Mesenchymal stem cell (in vitro differentiated cells and primary cell): ENCODE data around the gene GALNT12.
A peak's percentile ranks its signal among the peaks of the same experiment; 100 is the strongest.

ENCODE experiments used
- DNase-seq: peaks from one replicate; pipeline ENCODE4 v3.0.0-alpha.2; 2013
- H2AFZ ChIP-seq: one replicate; pipeline ENCODE4 v1.6.1; 2013; ENCODE audit warnings: low read depth, mild to moderate bottlenecking, control low read depth, inconsistent platforms, low read length, moderate library complexity
- H2AK5ac ChIP-seq: 2 replicates; pipeline ENCODE4 v1.6.1; 2013; ENCODE audit warnings: low read length, moderate library complexity, mild to moderate bottlenecking, inconsistent platforms; ENCODE audit not compliant: severe bottlenecking
- H2BK120ac ChIP-seq: one replicate; pipeline ENCODE4 v1.6.1; 2013; ENCODE audit warnings: low read depth, mild to moderate bottlenecking, inconsistent platforms, low read length, moderate library complexity
- H2BK12ac ChIP-seq, 2 experiments: one replicate each; pipeline ENCODE4 v1.6.1; 2013; ENCODE audit warnings: inconsistent platforms in 2 of 2, low read length in 2 of 2, mild to moderate bottlenecking in 2 of 2, moderate library complexity in 2 of 2, control low read depth in 1 of 2
- H2BK15ac ChIP-seq: one replicate; pipeline ENCODE4 v1.6.1; 2013; ENCODE audit warnings: mild to moderate bottlenecking, low read depth, inconsistent platforms; ENCODE audit not compliant: poor library complexity, severe bottlenecking
- H2BK5ac ChIP-seq: 2 replicates; pipeline ENCODE4 v1.6.1; 2013; ENCODE audit warnings: low read depth, mild to moderate bottlenecking, low read length, control low read depth, inconsistent platforms; ENCODE audit not compliant: poor library complexity, severe bottlenecking
- H3K14ac ChIP-seq, 2 experiments: one replicate each; pipeline ENCODE4 v1.6.1; 2013; ENCODE audit warnings: inconsistent platforms in 2 of 2, low read length in 2 of 2, control low read depth in 1 of 2, mild to moderate bottlenecking in 1 of 2, moderate library complexity in 1 of 2
- H3K18ac ChIP-seq, 2 experiments: one replicate each; pipeline ENCODE4 v1.6.1; 2013; ENCODE audit warnings: inconsistent platforms in 2 of 2, low read length in 2 of 2, control low read depth in 1 of 2, low read depth in 1 of 2, mild to moderate bottlenecking in 1 of 2
- H3K23ac ChIP-seq, 2 experiments: one replicate each; pipeline ENCODE4 v1.6.1; 2013; ENCODE audit warnings: inconsistent platforms in 2 of 2, low read length in 2 of 2, mild to moderate bottlenecking in 2 of 2, moderate library complexity in 2 of 2, control low read depth in 1 of 2
- H3K27ac ChIP-seq: 2 replicates; pipeline ENCODE4 v1.5.1; 2013; ENCODE audit warnings: mild to moderate bottlenecking, moderate library complexity, low read length, control low read depth, inconsistent platforms; ENCODE audit not compliant: poor library complexity, severe bottlenecking
- H3K27me3 ChIP-seq, 2 experiments: 2 replicates each; pipeline versions ENCODE4 v1.6.1 to v1.7.0; 2013; ENCODE audit warnings: low read length in 2 of 2, mild to moderate bottlenecking in 2 of 2, moderate library complexity in 2 of 2, control low read depth in 1 of 2, inconsistent platforms in 1 of 2; ENCODE audit not compliant: control insufficient read depth in 1 of 2, insufficient read depth in 1 of 2
- H3K36me3 ChIP-seq, 2 experiments: 2 replicates each; pipeline versions ENCODE4 v1.6.1 to v1.7.0; 2013; ENCODE audit warnings: low read length in 2 of 2, control low read depth in 1 of 2, inconsistent platforms in 1 of 2, low read depth in 1 of 2, mild to moderate bottlenecking in 1 of 2; ENCODE audit not compliant: insufficient read depth in 2 of 2, control insufficient read depth in 1 of 2
- H3K4ac ChIP-seq, 2 experiments: one replicate each; pipeline ENCODE4 v1.6.1; 2013; ENCODE audit warnings: inconsistent platforms in 2 of 2, low read length in 2 of 2, mild to moderate bottlenecking in 2 of 2, moderate library complexity in 2 of 2, control low read depth in 1 of 2, low read depth in 1 of 2
- H3K4me1 ChIP-seq: 2 replicates; pipeline ENCODE4 v1.6.1; 2013; ENCODE audit warnings: low read depth, low read length, control low read depth; ENCODE audit not compliant: control insufficient read depth, insufficient read depth
- H3K4me2 ChIP-seq: 2 replicates; pipeline ENCODE4 v1.6.1; 2013; ENCODE audit warnings: low read length, mild to moderate bottlenecking, inconsistent platforms; ENCODE audit not compliant: poor library complexity, severe bottlenecking
- H3K4me3 ChIP-seq, 2 experiments: 2 replicates each; pipeline versions ENCODE4 v1.5.1 to v1.7.0; 2013; ENCODE audit warnings: low read length in 2 of 2, mild to moderate bottlenecking in 2 of 2, control low read depth in 1 of 2, low read depth in 1 of 2; ENCODE audit not compliant: insufficient read depth in 1 of 2
- H3K79me1 ChIP-seq: replicated peaks from 2 replicates; pipeline ENCODE4 v1.6.1; 2013; ENCODE audit warnings: mild to moderate bottlenecking, control low read depth, low read length, inconsistent platforms; ENCODE audit not compliant: poor library complexity, severe bottlenecking
- H3K9ac ChIP-seq: 2 replicates; pipeline ENCODE4 v1.7.0; 2013; ENCODE audit warnings: mild to moderate bottlenecking, low read length, moderate library complexity
- H3K9me3 ChIP-seq: 2 replicates; pipeline ENCODE4 v1.7.0; 2013; ENCODE audit warnings: mild to moderate bottlenecking, low read length; ENCODE audit not compliant: control insufficient read depth
- H4K8ac ChIP-seq: one replicate; pipeline ENCODE4 v1.6.1; 2013; ENCODE audit warnings: inconsistent platforms, mild to moderate bottlenecking, low read length, moderate library complexity
- H4K91ac ChIP-seq: one replicate; pipeline ENCODE4 v1.6.1; 2013; ENCODE audit warnings: mild to moderate bottlenecking, low read length, inconsistent platforms
- WGBS: methylation state at CpG from one replicate; pipeline ENCODE4 v1.1.7; 2013; ENCODE audit warnings: mixed read lengths; 5-methylcytosine and 5-hydroxymethylcytosine counted together

Gene GALNT12

GRCh38 chr9:98869078-98869745 is 61.7 kb downstream of the GALNT12 start:
- H2BK5ac ChIP-seq, result no peak overlapping the region
- no peak overlapping the region for H4K91ac ChIP-seq
- H3K4me3 ChIP-seq, result no peak overlapping the region
- no peaks in the 10 kb centered on the region for H3K79me1 ChIP-seq
- peaks cover 9% of the 10 kb centered on the region for H3K4me1 ChIP-seq
- H2AFZ ChIP-seq, result no peak overlapping the region
- no peak overlapping the region for H2AK5ac ChIP-seq
- no peak overlapping the region for H3K18ac ChIP-seq
- no peak overlapping the region for H3K4me2 ChIP-seq
- no peak overlapping the region for H3K4ac ChIP-seq
- H2BK120ac ChIP-seq, result peak overlapping the region; percentile 40
- no peak overlapping the region for H3K23ac ChIP-seq
- H4K8ac ChIP-seq, result no peak overlapping the region
- whole genome bisulfite sequencing, result 99% methylated on average over 4 of the region's 8 CpGs
- no peaks in the 10 kb centered on the region for H3K36me3 ChIP-seq
- peaks cover 13 to 14% of the 10 kb centered on the region in 2 experiments for H3K27me3 ChIP-seq
- H2BK12ac ChIP-seq, result no peak overlapping the region
- DNase-seq, result no peak
- no peak overlapping the region for H2BK15ac ChIP-seq
- H3K27ac ChIP-seq, result no peak overlapping the region
- no peaks in the 10 kb centered on the region for H3K9me3 ChIP-seq
- H3K14ac ChIP-seq, result no peak overlapping the region
- H3K9ac ChIP-seq, result no peak overlapping the region

- Histone ChIP-seq H3K9me3 (no peaks in the 10 kb centered on the region), H3K18ac (no peak overlapping the region), H3K4me2 (no peak overlapping the region), H3K14ac (no peak overlapping the region), H4K8ac (no peak overlapping the region), H2BK12ac (no peak overlapping the region), H3K79me1 (no peaks in the 10 kb centered on the region), H3K9ac (no peak overlapping the region), H3K23ac (no peak overlapping the region), H2BK5ac (no peak overlapping the region), H2AFZ (no peak overlapping the region), H3K27ac (no peak overlapping the region), H2BK120ac (no peak overlapping the region), H3K36me3 (no peaks in the 10 kb centered on the region), H3K27me3 (peaks cover 8 to 13% of the 10 kb centered on the region in 2 experiments), H3K4ac (no peak overlapping the region), H2AK5ac (no peak overlapping the region), H2BK15ac (no peak overlapping the region), H3K4me1 (peaks cover 9% of the 10 kb centered on the region), H3K4me3 (no peak overlapping the region), H4K91ac (no peak overlapping the region)
- no peak for DNase-seq
- WGBS, result 90% methylated on average over 2 of the region's 3 CpGs
Measured at GRCh38 chr9:98869866-98870265, 62.4 kb downstream of the GALNT12 start.

DNA sequence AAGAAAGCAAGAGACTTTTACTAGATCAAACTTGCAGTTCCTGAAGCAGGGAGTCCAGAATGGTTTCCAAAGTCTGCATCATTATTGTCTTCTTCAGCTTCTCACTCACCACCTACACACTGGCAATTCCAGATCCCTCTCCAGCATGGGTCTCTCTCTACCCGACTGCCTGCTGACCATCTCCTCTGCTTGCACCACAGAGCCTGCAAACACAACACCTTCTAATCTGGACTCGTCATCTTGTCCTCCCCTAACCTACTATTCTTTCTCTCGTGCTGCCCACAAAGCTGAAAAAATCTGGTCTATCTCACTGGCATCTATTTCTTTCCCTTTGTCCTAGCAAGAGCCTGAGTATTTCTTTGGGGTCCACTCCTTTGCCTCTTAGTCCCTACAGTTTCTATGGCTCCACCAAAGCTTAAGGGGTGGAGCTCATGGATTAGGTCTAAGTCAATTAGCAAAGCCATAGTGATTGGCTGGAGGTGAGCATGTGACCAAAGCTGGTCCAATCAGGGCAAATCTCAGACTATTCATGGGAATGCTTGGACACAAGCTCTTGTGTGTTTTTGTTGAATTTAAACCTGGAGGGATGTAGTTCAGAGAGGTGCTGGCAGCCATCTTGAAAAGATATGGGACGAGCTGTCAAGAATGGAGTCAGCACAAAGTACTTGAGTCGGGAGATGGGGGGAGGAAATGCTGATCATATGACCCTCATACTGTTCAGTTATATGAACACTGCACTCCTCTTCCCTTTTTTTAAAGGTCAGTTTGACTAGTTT is 63.5 kb downstream of the GALNT12 start:
- no peak overlapping the region for H4K91ac ChIP-seq
- no peak overlapping the region for H3K14ac ChIP-seq
- H3K4me2 ChIP-seq, result no peak overlapping the region
- no peak overlapping the region for H3K27ac ChIP-seq
- no peaks in the 10 kb centered on the region for H3K9me3 ChIP-seq
- no peak overlapping the region for H2AFZ ChIP-seq
- no peak overlapping the region for H2BK5ac ChIP-seq
- no peak overlapping the region for H3K23ac ChIP-seq
- no peak overlapping the region for H2BK120ac ChIP-seq
- H3K36me3 ChIP-seq, result no peaks in the 10 kb centered on the region
- H4K8ac ChIP-seq, result no peak overlapping the region
- H3K18ac ChIP-seq, result no peak overlapping the region
- H2AK5ac ChIP-seq, result no peak overlapping the region
- no peak overlapping the region for H3K9ac ChIP-seq
- H2BK12ac ChIP-seq, result no peak overlapping the region
- H3K4ac ChIP-seq, result no peak overlapping the region
- H3K79me1 ChIP-seq, result no peaks in the 10 kb centered on the region
- H2BK15ac ChIP-seq, result no peak overlapping the region
- 81% methylated on average over 5 of the region's 5 CpGs for WGBS
- peaks cover 7 to 16% of the 10 kb centered on the region in 2 experiments for H3K27me3 ChIP-seq
- DNase-seq, result no peak
- H3K4me1 ChIP-seq, result peaks cover 9% of the 10 kb centered on the region
- H3K4me3 ChIP-seq, result no peak overlapping the region

GRCh38 chr9:98871558-98872065 is 64.1 kb downstream of the GALNT12 start:
- no peak overlapping the region for H3K23ac ChIP-seq
- no peak overlapping the region for H3K4me2 ChIP-seq
- H3K4ac ChIP-seq, result no peak overlapping the region
- no peak overlapping the region for H3K18ac ChIP-seq
- WGBS, result 84% methylated on average over 9 of the region's 9 CpGs
- peak overlapping the region in 1 of 2 experiments; percentile 80 for H3K14ac ChIP-seq
- H3K9me3 ChIP-seq, result no peaks in the 10 kb centered on the region
- H3K79me1 ChIP-seq, result no peaks in the 10 kb centered on the region
- H3K36me3 ChIP-seq, result no peaks in the 10 kb centered on the region
- peak overlapping the region; percentile 20 for H2AFZ ChIP-seq
- H2AK5ac ChIP-seq, result no peak overlapping the region
- H4K91ac ChIP-seq, result peak overlapping the region; percentile 43
- H3K4me1 ChIP-seq, result peaks cover 9% of the 10 kb centered on the region
- H3K27ac ChIP-seq, result no peak overlapping the region
- H2BK12ac ChIP-seq, result peak overlapping the region in 1 of 2 experiments; percentile 6
- no peak overlapping the region for H2BK5ac ChIP-seq
- no peak overlapping the region for H2BK120ac ChIP-seq
- peaks cover 11 to 19% of the 10 kb centered on the region in 2 experiments for H3K27me3 ChIP-seq
- DNase-seq, result no peak
- no peak overlapping the region for H4K8ac ChIP-seq
- no peak overlapping the region for H3K9ac ChIP-seq
- H3K4me3 ChIP-seq, result no peak overlapping the region
- no peak overlapping the region for H2BK15ac ChIP-seq
